IPS-15b (cell line): ENCODE data around the gene CHRM5.
A peak's percentile ranks its signal among the peaks of the same experiment; 100 is the strongest.

ENCODE experiments used
- H3K27me3 ChIP-seq: one replicate; pipeline ENCODE4 v1.6.1; 2013; ENCODE audit warnings: low read length; ENCODE audit not compliant: control insufficient read depth, insufficient read depth
- H3K36me3 ChIP-seq: one replicate; pipeline ENCODE4 v1.6.1; 2013; ENCODE audit warnings: low read length; ENCODE audit not compliant: control insufficient read depth, insufficient read depth
- H3K4me1 ChIP-seq: one replicate; pipeline ENCODE4 v1.6.1; 2013; ENCODE audit warnings: mild to moderate bottlenecking, low read length; ENCODE audit not compliant: control insufficient read depth, insufficient read depth
- H3K4me3 ChIP-seq: one replicate; pipeline ENCODE4 v1.5.1; 2013; ENCODE audit warnings: low read depth, low read length
- H3K9ac ChIP-seq: one replicate; pipeline ENCODE4 v1.6.1; 2013; ENCODE audit warnings: low read depth, mild to moderate bottlenecking, low read length
- H3K9me3 ChIP-seq: one replicate; pipeline ENCODE4 v1.6.1; 2013; ENCODE audit warnings: mild to moderate bottlenecking, low read length; ENCODE audit not compliant: control insufficient read depth, insufficient read depth

Gene CHRM5

DNA sequence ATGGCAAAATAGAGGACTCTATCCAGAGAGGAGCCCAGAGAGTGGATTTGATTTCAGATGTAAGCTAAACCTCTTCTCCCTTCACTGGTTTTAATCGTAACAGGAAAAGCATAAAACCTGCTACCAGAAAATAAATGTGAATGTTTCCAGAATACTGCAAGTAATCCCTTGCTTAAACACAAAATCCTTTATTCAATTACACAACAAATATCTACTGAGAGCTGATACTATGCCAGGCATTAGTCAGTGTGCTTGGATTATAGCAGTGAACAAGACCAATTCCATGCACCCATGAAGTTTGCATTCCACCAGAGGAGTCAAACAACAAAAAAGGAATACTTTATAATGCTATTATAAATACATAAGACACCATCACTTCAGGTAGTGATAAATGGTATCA is 55.6 kb downstream of the CHRM5 start:
- Histone ChIP-seq H3K9me3 (no peaks in the 10 kb centered on the region), H3K4me1 (no peaks in the 10 kb centered on the region), H3K9ac (no peak overlapping the region), H3K4me3 (no peak overlapping the region), H3K36me3 (no peaks in the 10 kb centered on the region), H3K27me3 (no peaks in the 10 kb centered on the region)

DNA sequence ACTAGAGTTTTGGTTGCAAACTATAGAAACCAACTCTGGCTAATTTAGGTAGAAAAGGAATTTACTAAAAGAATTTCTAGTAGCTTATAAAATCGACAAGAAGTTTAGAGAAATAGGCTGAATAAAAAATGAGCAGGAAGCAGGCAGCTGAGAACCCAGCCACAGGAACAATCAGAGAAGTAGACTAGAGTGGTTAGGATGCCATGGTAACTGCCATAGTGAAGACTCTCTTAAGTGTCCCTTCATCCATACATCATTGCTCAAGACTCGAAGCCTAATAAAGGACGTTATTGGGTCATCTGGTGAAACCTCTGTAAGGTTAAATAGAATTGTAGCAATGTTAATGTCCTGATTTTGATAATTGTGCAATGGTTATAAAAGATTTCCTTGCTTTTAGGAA is 57.0 kb downstream of the CHRM5 start:
- no peak overlapping the region for H3K9ac ChIP-seq
- no peaks in the 10 kb centered on the region for H3K4me1 ChIP-seq
- H3K9me3 ChIP-seq = no peaks in the 10 kb centered on the region
- no peak overlapping the region for H3K4me3 ChIP-seq
- no peaks in the 10 kb centered on the region for H3K36me3 ChIP-seq
- H3K27me3 ChIP-seq = no peaks in the 10 kb centered on the region

GRCh38 chr15:34027606-34028005 is 59.3 kb downstream of the CHRM5 start:
- Histone ChIP-seq H3K27me3 (no peaks in the 10 kb centered on the region), H3K9ac (no peak overlapping the region), H3K9me3 (no peaks in the 10 kb centered on the region), H3K36me3 (no peaks in the 10 kb centered on the region), H3K4me3 (no peak overlapping the region), H3K4me1 (no peaks in the 10 kb centered on the region)

- Histone ChIP-seq H3K4me3 (no peak overlapping the region), H3K4me1 (no peaks in the 10 kb centered on the region), H3K27me3 (no peaks in the 10 kb centered on the region), H3K36me3 (no peaks in the 10 kb centered on the region), H3K9ac (no peak overlapping the region), H3K9me3 (no peaks in the 10 kb centered on the region)
Observed at GRCh38 chr15:34031987-34032760, 63.9 kb downstream of the CHRM5 start.

GRCh38 chr15:34038023-34038870 is 70.0 kb downstream of the CHRM5 start:
- H3K36me3 ChIP-seq = no peaks in the 10 kb centered on the region
- H3K4me1 ChIP-seq = peaks cover 6% of the 10 kb centered on the region
- peak overlapping the region; percentile 78 for H3K4me3 ChIP-seq
- peak overlapping the region; percentile 74 for H3K9ac ChIP-seq
- no peaks in the 10 kb centered on the region for H3K9me3 ChIP-seq
- peaks cover 28% of the 10 kb centered on the region for H3K27me3 ChIP-seq

GRCh38 chr15:34038871-34039789 is 70.8 kb downstream of the CHRM5 start, which contains the start of gene AVEN:
TSS of gene AVEN (minus strand) at chr15:34039204. CDS start at chr15:34039046, 158 bp downstream.
- Histone ChIP-seq H3K4me3 (peak within 1 kb of the TSS; percentile 78), H3K36me3 (no peaks in the 10 kb centered on the region), H3K9me3 (no peaks in the 10 kb centered on the region), H3K4me1 (peaks cover 6% of the 10 kb centered on the region), H3K27me3 (peaks cover 28% of the 10 kb centered on the region), H3K9ac (peak within 1 kb of the TSS; percentile 74)

DNA sequence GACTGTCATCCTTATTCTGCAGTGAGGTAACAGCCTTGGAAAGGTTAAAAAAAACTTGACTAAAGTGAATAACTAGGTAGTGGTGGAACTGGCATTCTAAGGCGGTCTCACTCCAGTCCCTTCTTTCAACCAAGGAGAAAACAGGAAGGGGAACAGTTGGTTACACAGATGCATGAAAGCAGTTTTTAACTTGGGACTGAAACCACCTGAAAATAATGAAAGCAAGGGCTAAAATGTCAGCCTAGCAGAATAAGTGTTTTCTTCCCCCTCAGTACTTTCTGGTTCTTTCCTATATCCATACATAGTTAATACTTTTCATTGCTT is 71.5 kb downstream of the CHRM5 start:
- no peaks in the 10 kb centered on the region for H3K9me3 ChIP-seq
- no peak overlapping the region for H3K9ac ChIP-seq
- peak overlapping the region; percentile 59 for H3K4me3 ChIP-seq
- H3K27me3 ChIP-seq = peaks cover 28% of the 10 kb centered on the region
- no peaks in the 10 kb centered on the region for H3K36me3 ChIP-seq
- H3K4me1 ChIP-seq = peaks cover 6% of the 10 kb centered on the region

DNA sequence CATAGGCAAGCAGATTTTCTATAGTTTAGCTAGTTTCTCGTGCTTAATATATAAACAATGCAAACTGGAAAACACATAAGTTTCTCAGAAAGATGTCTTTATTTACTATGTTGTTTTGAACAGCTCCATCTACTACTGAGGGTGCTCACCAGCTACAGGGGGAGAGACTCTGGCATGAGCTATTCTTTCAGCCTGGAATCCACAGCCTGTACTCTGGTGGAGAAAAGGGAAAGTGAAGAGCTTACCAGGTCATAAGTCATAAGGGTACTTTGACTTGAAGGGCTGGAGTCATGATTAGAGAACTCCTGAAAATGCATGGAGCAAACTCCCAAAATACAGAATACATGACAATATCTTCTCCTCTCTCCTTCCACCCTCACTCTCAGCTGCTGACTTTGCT is 75.1 kb downstream of the CHRM5 start:
- Histone ChIP-seq H3K4me3 (no peak overlapping the region), H3K9me3 (no peaks in the 10 kb centered on the region), H3K27me3 (peaks cover 28% of the 10 kb centered on the region), H3K36me3 (no peaks in the 10 kb centered on the region), H3K9ac (no peak overlapping the region), H3K4me1 (peaks cover 6% of the 10 kb centered on the region)

- no peaks in the 10 kb centered on the region for H3K9me3 ChIP-seq
- no peaks in the 10 kb centered on the region for H3K36me3 ChIP-seq
- peaks cover 28% of the 10 kb centered on the region for H3K27me3 ChIP-seq
- peaks cover 6% of the 10 kb centered on the region for H3K4me1 ChIP-seq
- H3K9ac ChIP-seq = no peak overlapping the region
- H3K4me3 ChIP-seq = no peak overlapping the region
Observed at GRCh38 chr15:34043813-34044212, 75.5 kb downstream of the CHRM5 start.

DNA sequence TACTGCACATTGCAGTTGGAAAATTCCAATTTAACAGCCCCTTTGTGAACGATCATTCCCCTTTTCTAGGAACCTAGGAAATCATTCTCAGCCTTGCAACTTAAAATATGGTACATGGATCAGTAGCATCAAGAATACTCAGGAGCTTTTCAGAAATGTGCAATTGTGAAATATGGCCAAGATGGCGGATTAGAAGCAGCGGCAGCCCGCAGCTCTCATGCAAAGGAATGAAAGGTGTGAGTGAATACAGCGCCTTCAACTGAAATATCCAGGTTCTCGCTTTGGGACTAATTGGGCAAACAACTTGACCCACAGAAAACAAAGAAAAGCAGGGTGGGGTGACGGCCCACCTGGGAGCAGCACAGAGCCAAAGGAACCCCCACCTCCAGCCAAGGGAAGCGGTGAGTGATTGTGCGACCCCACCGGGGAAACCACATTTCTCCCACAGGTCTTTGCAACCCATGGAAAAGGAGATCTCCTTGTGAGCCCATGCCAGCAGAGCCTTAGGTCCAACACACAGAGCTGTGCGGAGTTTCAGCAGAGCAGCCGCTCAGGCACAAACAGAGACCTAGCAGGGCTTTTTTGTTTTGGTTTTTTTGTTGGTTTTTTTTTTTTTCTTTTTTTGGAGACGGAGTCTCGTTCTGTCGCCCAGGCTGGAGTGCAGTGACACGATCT is 78.3 kb downstream of the CHRM5 start:
- H3K9me3 ChIP-seq = no peaks in the 10 kb centered on the region
- H3K4me1 ChIP-seq = no peaks in the 10 kb centered on the region
- H3K4me3 ChIP-seq = no peak overlapping the region
- H3K27me3 ChIP-seq = peaks cover 5% of the 10 kb centered on the region
- H3K36me3 ChIP-seq = no peaks in the 10 kb centered on the region
- no peak overlapping the region for H3K9ac ChIP-seq
